Measurements from ENCODE around the gene ZNF638.

The ZNF638 gene

GRCh38 chr2:71283131-71283530 lies 48.5 kb upstream of the ZNF638 start:
- H3K9ac ChIP-seq (ENCODE audit: low read length): no peak overlapping the region
- no peak overlapping the region for H2BK120ac ChIP-seq (ENCODE audit: low read depth, low read length)
- H2BK5ac ChIP-seq (ENCODE audit: low read depth, low read length, poor library complexity, severe bottlenecking): no peak overlapping the region
- no peak overlapping the region for H3K4ac ChIP-seq (ENCODE audit: low read depth in 1 of 2, low read length in 2 of 2)
- H3K36me3 ChIP-seq (ENCODE audit: control insufficient read depth in 1 of 2, insufficient read depth in 2 of 2, low read depth in 1 of 2, low read length in 2 of 2): no peaks in the 10 kb centered on the region
- H3K27ac ChIP-seq (ENCODE audit: low read length, poor library complexity, severe bottlenecking): no peak overlapping the region
- no peaks in the 10 kb centered on the region for H3K79me1 ChIP-seq (replicated peaks; ENCODE audit: low read length, poor library complexity, severe bottlenecking)
- no peak overlapping the region for H2AFZ ChIP-seq (ENCODE audit: low read depth, low read length)
- H4K91ac ChIP-seq (ENCODE audit: low read length): no peak overlapping the region
- H3K14ac ChIP-seq (ENCODE audit: low read length in 2 of 2): no peak overlapping the region
- DNase-seq: no peak
- H3K27me3 ChIP-seq (ENCODE audit: control insufficient read depth in 1 of 2, insufficient read depth in 1 of 2, low read length in 2 of 2): peaks cover 7 to 60% of the 10 kb centered on the region in 2 experiments
- no peak overlapping the region for H2AK5ac ChIP-seq (ENCODE audit: low read length, severe bottlenecking)
- H2BK15ac ChIP-seq (ENCODE audit: low read depth, poor library complexity, severe bottlenecking): no peak overlapping the region
- H3K4me3 ChIP-seq (ENCODE audit: insufficient read depth in 1 of 2, low read depth in 1 of 2, low read length in 2 of 2): no peak overlapping the region
- no peak overlapping the region for H3K4me2 ChIP-seq (ENCODE audit: low read length, poor library complexity, severe bottlenecking)
- no peak overlapping the region for H3K23ac ChIP-seq (ENCODE audit: low read length in 2 of 2)
- H3K4me1 ChIP-seq (ENCODE audit: control insufficient read depth, insufficient read depth, low read depth, low read length): no peaks in the 10 kb centered on the region
- 75% methylated on average over 3 of the region's 5 CpGs for WGBS
- no peak overlapping the region for H4K8ac ChIP-seq (ENCODE audit: low read length)
- H2BK12ac ChIP-seq (ENCODE audit: low read length in 2 of 2): no peak overlapping the region
- H3K9me3 ChIP-seq (ENCODE audit: control insufficient read depth, low read length): no peaks in the 10 kb centered on the region
- no peak overlapping the region for H3K18ac ChIP-seq (ENCODE audit: low read depth in 1 of 2, low read length in 2 of 2)

- H3K9me3 ChIP-seq (ENCODE audit: control insufficient read depth, low read length): no peaks in the 10 kb centered on the region
- no peak overlapping the region for H3K18ac ChIP-seq (ENCODE audit: low read depth in 1 of 2, low read length in 2 of 2)
- H3K27me3 ChIP-seq (ENCODE audit: control insufficient read depth in 1 of 2, insufficient read depth in 1 of 2, low read length in 2 of 2): peaks cover 7 to 37% of the 10 kb centered on the region in 2 experiments
- H3K23ac ChIP-seq (ENCODE audit: low read length in 2 of 2): no peak overlapping the region
- no peak overlapping the region for H2BK12ac ChIP-seq (ENCODE audit: low read length in 2 of 2)
- no peak for DNase-seq
- no peak overlapping the region for H4K8ac ChIP-seq (ENCODE audit: low read length)
- WGBS: 80% methylated on average over 1 of the region's 2 CpGs
- H3K14ac ChIP-seq (ENCODE audit: low read length in 2 of 2): no peak overlapping the region
- no peak overlapping the region for H3K4me2 ChIP-seq (ENCODE audit: low read length, poor library complexity, severe bottlenecking)
- H3K79me1 ChIP-seq (replicated peaks; ENCODE audit: low read length, poor library complexity, severe bottlenecking): no peaks in the 10 kb centered on the region
- H2BK120ac ChIP-seq (ENCODE audit: low read depth, low read length): no peak overlapping the region
- no peaks in the 10 kb centered on the region for H3K36me3 ChIP-seq (ENCODE audit: control insufficient read depth in 1 of 2, insufficient read depth in 2 of 2, low read depth in 1 of 2, low read length in 2 of 2)
- H3K4me3 ChIP-seq (ENCODE audit: insufficient read depth in 1 of 2, low read depth in 1 of 2, low read length in 2 of 2): no peak overlapping the region
- H2AK5ac ChIP-seq (ENCODE audit: low read length, severe bottlenecking): no peak overlapping the region
- H4K91ac ChIP-seq (ENCODE audit: low read length): no peak overlapping the region
- H3K4ac ChIP-seq (ENCODE audit: low read depth in 1 of 2, low read length in 2 of 2): no peak overlapping the region
- H2AFZ ChIP-seq (ENCODE audit: low read depth, low read length): no peak overlapping the region
- H3K27ac ChIP-seq (ENCODE audit: low read length, poor library complexity, severe bottlenecking): no peak overlapping the region
- no peak overlapping the region for H2BK15ac ChIP-seq (ENCODE audit: low read depth, poor library complexity, severe bottlenecking)
- no peak overlapping the region for H2BK5ac ChIP-seq (ENCODE audit: low read depth, low read length, poor library complexity, severe bottlenecking)
- no peaks in the 10 kb centered on the region for H3K4me1 ChIP-seq (ENCODE audit: control insufficient read depth, insufficient read depth, low read depth, low read length)
- no peak overlapping the region for H3K9ac ChIP-seq (ENCODE audit: low read length)
These were observed 45.9 kb upstream of the ZNF638 start for GRCh38 chr2:71285706-71286105.

GRCh38 chr2:71291398-71291797 lies 40.2 kb upstream of the ZNF638 start:
- no peak overlapping the region for H3K23ac ChIP-seq (ENCODE audit: low read length in 2 of 2)
- H4K8ac ChIP-seq (ENCODE audit: low read length): no peak overlapping the region
- DNase-seq: no peak
- H3K14ac ChIP-seq (ENCODE audit: low read length in 2 of 2): no peak overlapping the region
- no peaks in the 10 kb centered on the region for H3K36me3 ChIP-seq (ENCODE audit: control insufficient read depth in 1 of 2, insufficient read depth in 2 of 2, low read depth in 1 of 2, low read length in 2 of 2)
- no peaks in the 10 kb centered on the region for H3K27me3 ChIP-seq (ENCODE audit: control insufficient read depth in 1 of 2, insufficient read depth in 1 of 2, low read length in 2 of 2)
- no peak overlapping the region for H3K9ac ChIP-seq (ENCODE audit: low read length)
- H3K27ac ChIP-seq (ENCODE audit: low read length, poor library complexity, severe bottlenecking): no peak overlapping the region
- H3K9me3 ChIP-seq (ENCODE audit: control insufficient read depth, low read length): no peaks in the 10 kb centered on the region
- no peak overlapping the region for H3K18ac ChIP-seq (ENCODE audit: low read depth in 1 of 2, low read length in 2 of 2)
- no peak overlapping the region for H3K4ac ChIP-seq (ENCODE audit: low read depth in 1 of 2, low read length in 2 of 2)
- no peak overlapping the region for H2BK12ac ChIP-seq (ENCODE audit: low read length in 2 of 2)
- H4K91ac ChIP-seq (ENCODE audit: low read length): no peak overlapping the region
- no peak overlapping the region for H2BK5ac ChIP-seq (ENCODE audit: low read depth, low read length, poor library complexity, severe bottlenecking)
- H2AK5ac ChIP-seq (ENCODE audit: low read length, severe bottlenecking): no peak overlapping the region
- H2BK120ac ChIP-seq (ENCODE audit: low read depth, low read length): no peak overlapping the region
- no peaks in the 10 kb centered on the region for H3K79me1 ChIP-seq (replicated peaks; ENCODE audit: low read length, poor library complexity, severe bottlenecking)
- H2BK15ac ChIP-seq (ENCODE audit: low read depth, poor library complexity, severe bottlenecking): no peak overlapping the region
- 89% methylated on average over 4 of the region's 4 CpGs for WGBS
- H3K4me3 ChIP-seq (ENCODE audit: insufficient read depth in 1 of 2, low read depth in 1 of 2, low read length in 2 of 2): no peak overlapping the region
- no peaks in the 10 kb centered on the region for H3K4me1 ChIP-seq (ENCODE audit: control insufficient read depth, insufficient read depth, low read depth, low read length)
- H2AFZ ChIP-seq (ENCODE audit: low read depth, low read length): no peak overlapping the region
- H3K4me2 ChIP-seq (ENCODE audit: low read length, poor library complexity, severe bottlenecking): no peak overlapping the region

GRCh38 chr2:71292159-71292558 lies 39.4 kb upstream of the ZNF638 start:
- no peaks in the 10 kb centered on the region for H3K79me1 ChIP-seq (replicated peaks; ENCODE audit: low read length, poor library complexity, severe bottlenecking)
- no CpG with 5 or more reads among the region's 1 CpG for WGBS
- no peak overlapping the region for H4K91ac ChIP-seq (ENCODE audit: low read length)

More at GRCh38 chr2:71292159-71292558, 39.4 kb upstream of the ZNF638 start:
- Histone ChIP-seq H2AFZ (ENCODE audit: low read depth, low read length) (no peak overlapping the region), H3K27ac (ENCODE audit: low read length, poor library complexity, severe bottlenecking) (no peak overlapping the region), H3K18ac (ENCODE audit: low read depth in 1 of 2, low read length in 2 of 2) (no peak overlapping the region), H2BK15ac (ENCODE audit: low read depth, poor library complexity, severe bottlenecking) (no peak overlapping the region), H3K36me3 (ENCODE audit: control insufficient read depth in 1 of 2, insufficient read depth in 2 of 2, low read depth in 1 of 2, low read length in 2 of 2) (no peaks in the 10 kb centered on the region), H4K8ac (ENCODE audit: low read length) (no peak overlapping the region), H3K9me3 (ENCODE audit: control insufficient read depth, low read length) (no peaks in the 10 kb centered on the region), H3K23ac (ENCODE audit: low read length in 2 of 2) (no peak overlapping the region), H3K4me2 (ENCODE audit: low read length, poor library complexity, severe bottlenecking) (no peak overlapping the region), H3K14ac (ENCODE audit: low read length in 2 of 2) (no peak overlapping the region), H3K4me3 (ENCODE audit: insufficient read depth in 1 of 2, low read depth in 1 of 2, low read length in 2 of 2) (no peak overlapping the region), H3K4me1 (ENCODE audit: control insufficient read depth, insufficient read depth, low read depth, low read length) (no peaks in the 10 kb centered on the region), H3K4ac (ENCODE audit: low read depth in 1 of 2, low read length in 2 of 2) (no peak overlapping the region), H3K27me3 (ENCODE audit: control insufficient read depth in 1 of 2, insufficient read depth in 1 of 2, low read length in 2 of 2) (no peaks in the 10 kb centered on the region), H2BK12ac (ENCODE audit: low read length in 2 of 2) (no peak overlapping the region), H2BK5ac (ENCODE audit: low read depth, low read length, poor library complexity, severe bottlenecking) (no peak overlapping the region), H3K9ac (ENCODE audit: low read length) (no peak overlapping the region), H2BK120ac (ENCODE audit: low read depth, low read length) (no peak overlapping the region), H2AK5ac (ENCODE audit: low read length, severe bottlenecking) (no peak overlapping the region)
- no peak for DNase-seq
